ENCODE results near the gene PRCP. TPM values are rescaled to one million over a fixed set of nuclear protein-coding genes. Genes with fewer than 3 reads are reported as not detected.

PRCP gene
- total and polyA plus RNA-seq, 4 donors = 25.4 to 126 (median 46.6) TPM

DNA sequence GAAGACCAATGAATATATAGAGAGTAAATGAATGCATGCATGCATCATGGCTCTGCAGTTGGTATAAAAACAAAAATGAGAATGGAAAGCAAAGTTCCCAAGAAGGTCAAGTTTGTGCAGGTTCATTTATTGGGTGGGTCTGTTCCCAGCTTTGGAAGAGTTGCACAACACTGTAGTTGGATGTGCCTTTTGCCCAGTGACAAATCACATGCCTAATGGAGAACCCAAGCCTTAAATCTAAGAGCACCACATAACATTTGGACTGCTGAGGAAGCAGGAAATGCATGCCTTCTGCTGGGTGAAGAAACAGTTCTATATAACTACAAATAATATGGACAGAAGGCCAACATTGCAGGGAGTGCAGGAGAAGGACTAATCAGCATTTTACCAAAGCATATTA lies 30.6 kb downstream of the PRCP start:
- Histone ChIP-seq H3K9me3 (ENCODE audit: control insufficient read depth in 4 of 4, insufficient read depth in 3 of 4, low read length in 3 of 4) (no peaks in the 10 kb centered on the region), H3K4me1 (ENCODE audit: control insufficient read depth in 5 of 5, insufficient read depth in 5 of 5, low read length in 5 of 5) (peaks cover 0 to 3% (median 0%) of the 10 kb centered on the region in 5 donors), H3K9ac (ENCODE audit: insufficient read depth in 1 of 2, low read length in 2 of 2) (no peak overlapping the region), H3K27me3 (ENCODE audit: control insufficient read depth in 3 of 3, insufficient read depth in 3 of 3, low read length in 2 of 3) (no peaks in the 10 kb centered on the region), H3K4me3 (no peak overlapping the region), H3K36me3 (ENCODE audit: control insufficient read depth in 4 of 4, insufficient read depth in 4 of 4, low read length in 4 of 4) (no peaks in the 10 kb centered on the region), H3K27ac (ENCODE audit: low read depth in 1 of 2, low read length in 1 of 2) (no peak overlapping the region)
- no peak for DNase-seq
- peak; percentile 16 for ATAC-seq (ENCODE audit: insufficient read depth, low FRiP score)
- TF ChIP-seq, protein P1, sequence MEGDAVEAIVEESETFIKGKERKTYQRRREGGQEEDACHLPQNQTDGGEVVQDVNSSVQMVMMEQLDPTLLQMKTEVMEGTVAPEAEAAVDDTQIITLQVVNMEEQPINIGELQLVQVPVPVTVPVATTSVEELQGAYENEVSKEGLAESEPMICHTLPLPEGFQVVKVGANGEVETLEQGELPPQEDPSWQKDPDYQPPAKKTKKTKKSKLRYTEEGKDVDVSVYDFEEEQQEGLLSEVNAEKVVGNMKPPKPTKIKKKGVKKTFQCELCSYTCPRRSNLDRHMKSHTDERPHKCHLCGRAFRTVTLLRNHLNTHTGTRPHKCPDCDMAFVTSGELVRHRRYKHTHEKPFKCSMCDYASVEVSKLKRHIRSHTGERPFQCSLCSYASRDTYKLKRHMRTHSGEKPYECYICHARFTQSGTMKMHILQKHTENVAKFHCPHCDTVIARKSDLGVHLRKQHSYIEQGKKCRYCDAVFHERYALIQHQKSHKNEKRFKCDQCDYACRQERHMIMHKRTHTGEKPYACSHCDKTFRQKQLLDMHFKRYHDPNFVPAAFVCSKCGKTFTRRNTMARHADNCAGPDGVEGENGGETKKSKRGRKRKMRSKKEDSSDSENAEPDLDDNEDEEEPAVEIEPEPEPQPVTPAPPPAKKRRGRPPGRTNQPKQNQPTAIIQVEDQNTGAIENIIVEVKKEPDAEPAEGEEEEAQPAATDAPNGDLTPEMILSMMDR (IDR thresholded peaks at IDR 0.05; ENCODE audit: control extremely low read depth, extremely low read depth) = no peak

DNA sequence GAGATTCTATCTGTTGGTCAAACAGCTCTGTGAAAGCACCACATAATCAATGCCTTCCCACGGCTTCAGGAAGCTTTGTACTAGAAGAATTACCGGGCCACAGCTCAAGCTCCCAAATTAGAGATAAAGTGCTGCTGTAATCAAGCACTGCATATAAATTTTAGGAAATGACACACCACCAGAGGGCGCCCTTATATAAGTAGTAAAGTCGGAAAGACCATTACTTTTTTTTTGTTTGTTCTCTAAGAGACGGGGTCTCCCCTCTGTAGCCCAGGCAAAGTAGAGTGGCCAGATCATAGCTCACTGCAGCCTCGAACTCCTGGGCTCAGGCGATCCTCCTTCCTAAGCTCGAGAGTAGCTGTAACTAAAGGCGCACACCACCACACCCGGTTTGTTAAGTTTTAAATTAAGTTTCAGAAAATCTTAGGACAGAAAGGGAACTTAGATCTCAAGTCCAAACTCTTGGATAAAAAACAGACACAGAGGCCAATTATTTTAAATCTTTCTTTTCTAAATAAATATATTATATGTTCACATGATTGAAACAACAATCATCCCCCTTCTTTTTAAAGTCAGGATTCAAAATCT lies 32.6 kb downstream of the PRCP start:
- no peak overlapping the region for H3K9ac ChIP-seq (ENCODE audit: insufficient read depth in 1 of 2, low read length in 2 of 2)
- H3K36me3 ChIP-seq (ENCODE audit: control insufficient read depth in 4 of 4, insufficient read depth in 4 of 4, low read length in 4 of 4) = no peaks in the 10 kb centered on the region
- no peaks in the 10 kb centered on the region for H3K9me3 ChIP-seq (ENCODE audit: control insufficient read depth in 4 of 4, insufficient read depth in 3 of 4, low read length in 3 of 4)
- WGBS, 2 donors = 14 to 15% methylated on average over 10 of the region's 10 CpGs
- H3K4me3 ChIP-seq = no peak overlapping the region
- H3K27ac ChIP-seq (ENCODE audit: low read depth in 1 of 2, low read length in 1 of 2) = no peak overlapping the region
- DNase-seq (peak; percentile 74 to 89 (median 87)), ATAC-seq (ENCODE audit: insufficient read depth, low FRiP score) (peak; percentile 41)
- no peaks in the 10 kb centered on the region for H3K27me3 ChIP-seq (ENCODE audit: control insufficient read depth in 3 of 3, insufficient read depth in 3 of 3, low read length in 2 of 3)
- TF ChIP-seq, protein P1 (IDR thresholded peaks at IDR 0.05; ENCODE audit: control extremely low read depth, extremely low read depth) = peak; percentile 56
- peaks cover 0 to 6% (median 3%) of the 10 kb centered on the region in 5 donors for H3K4me1 ChIP-seq (ENCODE audit: control insufficient read depth in 5 of 5, insufficient read depth in 5 of 5, low read length in 5 of 5)

DNA sequence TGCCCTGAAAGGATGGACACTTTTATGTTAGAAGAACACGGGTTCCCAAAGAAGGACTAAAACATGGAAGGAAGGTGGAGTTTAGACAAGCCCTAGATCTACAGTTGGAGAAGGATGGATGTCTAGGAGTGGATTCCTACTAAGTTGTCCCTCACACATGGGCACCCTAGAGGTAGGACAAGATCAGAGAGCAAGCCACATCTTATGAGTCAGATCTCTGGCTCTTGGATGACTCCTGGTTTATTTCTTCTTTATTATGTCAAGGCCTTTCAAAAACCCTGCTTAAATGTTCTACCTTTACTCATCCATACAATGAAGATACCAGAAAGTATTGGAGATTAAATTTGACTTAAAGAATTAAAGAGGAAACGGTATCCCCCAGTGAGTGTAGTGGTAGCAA lies 34.4 kb downstream of the PRCP start:
- TF ChIP-seq, protein P1 (IDR thresholded peaks at IDR 0.05; ENCODE audit: control extremely low read depth, extremely low read depth) = no peak
- Histone ChIP-seq H3K27me3 (ENCODE audit: control insufficient read depth in 3 of 3, insufficient read depth in 3 of 3, low read length in 2 of 3) (no peaks in the 10 kb centered on the region), H3K36me3 (ENCODE audit: control insufficient read depth in 4 of 4, insufficient read depth in 4 of 4, low read length in 4 of 4) (no peaks in the 10 kb centered on the region), H3K9me3 (ENCODE audit: control insufficient read depth in 4 of 4, insufficient read depth in 3 of 4, low read length in 3 of 4) (no peaks in the 10 kb centered on the region), H3K4me1 (ENCODE audit: control insufficient read depth in 5 of 5, insufficient read depth in 5 of 5, low read length in 5 of 5) (peaks cover 0 to 6% (median 3%) of the 10 kb centered on the region in 5 donors), H3K4me3 (no peak overlapping the region), H3K27ac (ENCODE audit: low read depth in 1 of 2, low read length in 1 of 2) (no peak overlapping the region), H3K9ac (ENCODE audit: insufficient read depth in 1 of 2, low read length in 2 of 2) (no peak overlapping the region)
- no peak for ATAC-seq (ENCODE audit: insufficient read depth, low FRiP score)
- no peak for DNase-seq
- WGBS, 2 donors = 84 to 92% methylated on average over 2 of the region's 2 CpGs

GRCh38 chr11:82864268-82864667 lies 36.0 kb downstream of the PRCP start:
- peaks cover 0 to 6% (median 1%) of the 10 kb centered on the region in 5 donors for H3K4me1 ChIP-seq (ENCODE audit: control insufficient read depth in 5 of 5, insufficient read depth in 5 of 5, low read length in 5 of 5)
- H3K4me3 ChIP-seq = no peak overlapping the region
- 21 to 23% methylated on average over 5 of the region's 5 CpGs for WGBS, 2 donors
- DNase-seq (peak; percentile 27 to 58 (median 48)), ATAC-seq (ENCODE audit: insufficient read depth, low FRiP score) (peak; percentile 73)
- no peak overlapping the region for H3K27ac ChIP-seq (ENCODE audit: low read depth in 1 of 2, low read length in 1 of 2)
- no peaks in the 10 kb centered on the region for H3K36me3 ChIP-seq (ENCODE audit: control insufficient read depth in 4 of 4, insufficient read depth in 4 of 4, low read length in 4 of 4)
- no peaks in the 10 kb centered on the region for H3K27me3 ChIP-seq (ENCODE audit: control insufficient read depth in 3 of 3, insufficient read depth in 3 of 3, low read length in 2 of 3)
- H3K9ac ChIP-seq (ENCODE audit: insufficient read depth in 1 of 2, low read length in 2 of 2) = no peak overlapping the region
- no peaks in the 10 kb centered on the region for H3K9me3 ChIP-seq (ENCODE audit: control insufficient read depth in 4 of 4, insufficient read depth in 3 of 4, low read length in 3 of 4)
- TF ChIP-seq, protein P1 (IDR thresholded peaks at IDR 0.05; ENCODE audit: control extremely low read depth, extremely low read depth) = no peak

All from lung (tissue), 12 donors.